NOMO-1 (cell line): ENCODE results near the gene HBM.
"Not testable (repeated sequence)": the region's sequence is repeated elsewhere in the genome, so short reads cannot be mapped to it uniquely, and the experiment has no call there.

ENCODE experiments used
- DNase-seq, 2 experiments: peaks; one replicate each; lab custom pipeline; 2025; ENCODE audit not compliant: unreplicated experiment in 2 of 2; lab: John Stamatoyannopoulos, UW

HBM gene

GRCh38 chr16:144797-145252, 21.0 kb upstream of the HBM start:
- no peak for DNase-seq

- DNase-seq: no peak
Measured at GRCh38 chr16:146646-147045, 19.1 kb upstream of the HBM start.

DNA sequence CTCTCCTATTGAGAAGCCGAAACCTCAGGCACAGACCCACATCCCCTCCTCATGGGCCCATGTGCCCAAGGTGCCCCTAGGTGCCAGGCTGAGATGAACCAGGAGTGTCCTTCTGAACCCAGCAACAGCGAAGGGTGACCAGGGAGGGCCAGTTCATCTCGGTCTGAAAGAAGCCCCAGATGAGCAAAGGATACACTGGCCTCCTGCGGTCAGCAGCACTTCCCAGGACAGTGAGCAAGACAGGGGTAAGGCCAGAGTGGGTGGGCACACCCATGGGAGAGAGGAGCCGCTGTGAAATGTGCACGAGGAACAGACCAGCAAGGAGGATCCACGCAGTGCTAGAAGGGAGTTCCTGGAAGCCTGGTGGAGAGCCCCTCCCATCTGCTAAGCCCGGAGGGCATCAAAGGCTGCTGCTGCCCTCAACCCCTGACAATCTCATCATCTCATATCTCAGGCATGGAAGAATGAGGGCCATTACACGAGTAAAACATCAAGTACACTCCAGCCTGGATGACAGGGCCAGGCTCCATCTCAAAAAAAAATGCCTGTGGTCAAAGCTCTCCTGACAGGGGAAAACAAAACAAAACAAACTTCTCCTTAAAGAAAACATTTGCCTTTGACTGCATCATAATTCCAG, 16.6 kb upstream of the HBM start:
- DNase-seq: no peak

DNA sequence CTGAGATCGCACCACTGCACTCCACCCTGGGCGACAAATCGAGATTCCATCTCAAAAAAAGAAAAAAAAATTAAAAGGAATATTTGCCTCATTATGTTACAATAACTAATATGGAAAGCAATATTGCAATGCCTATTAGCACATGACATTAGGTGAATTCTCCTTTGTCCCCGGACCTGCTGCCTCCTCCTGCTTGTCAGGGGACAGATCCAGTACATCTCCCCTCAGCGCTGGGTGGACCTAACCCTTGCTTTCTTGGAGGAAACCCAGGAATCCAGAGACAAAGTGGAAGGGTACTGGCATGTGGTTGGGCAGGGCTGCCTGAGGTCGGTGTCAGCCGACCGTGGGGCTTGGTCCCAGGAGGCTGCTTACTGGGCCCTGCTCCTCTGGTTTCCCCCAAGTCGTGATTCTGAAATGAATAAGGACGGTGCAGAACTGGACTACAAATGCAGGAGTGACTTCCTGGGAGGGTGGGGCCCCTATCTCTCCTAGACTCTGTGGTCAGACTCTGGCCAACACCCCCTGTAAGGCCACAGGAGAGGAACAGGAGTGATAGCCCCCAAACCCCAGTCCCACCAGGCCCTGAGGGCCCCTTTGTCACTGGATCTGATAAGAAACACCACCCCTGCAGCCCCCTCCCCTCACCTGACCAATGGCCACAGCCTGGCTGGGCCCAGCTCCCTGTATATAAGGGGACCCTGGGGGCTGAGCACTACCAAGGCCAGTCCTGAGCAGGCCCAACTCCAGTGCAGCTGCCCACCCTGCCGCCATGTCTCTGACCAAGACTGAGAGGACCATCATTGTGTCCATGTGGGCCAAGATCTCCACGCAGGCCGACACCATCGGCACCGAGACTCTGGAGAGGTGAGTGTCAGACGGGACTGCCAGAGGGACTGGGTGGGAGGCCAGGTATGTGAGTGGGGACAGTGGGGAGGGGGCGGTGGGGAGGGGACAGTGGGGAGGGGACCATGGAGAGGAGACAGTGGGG, 13.3 kb upstream of the HBM start, which contains the start of gene HBZ:
Gene HBZ (plus strand): TSS at position 504 of the 988 bp plus-strand sequence. CDS start 266 bp downstream, at position 770.
- DNase-seq: no peak

GRCh38 chr16:153129-153521, 12.7 kb upstream of the HBM start:
- DNase-seq: not testable (repeated sequence)

- not testable (repeated sequence) for DNase-seq
Measured at GRCh38 chr16:153550-154216, 12.1 kb upstream of the HBM start.

DNA sequence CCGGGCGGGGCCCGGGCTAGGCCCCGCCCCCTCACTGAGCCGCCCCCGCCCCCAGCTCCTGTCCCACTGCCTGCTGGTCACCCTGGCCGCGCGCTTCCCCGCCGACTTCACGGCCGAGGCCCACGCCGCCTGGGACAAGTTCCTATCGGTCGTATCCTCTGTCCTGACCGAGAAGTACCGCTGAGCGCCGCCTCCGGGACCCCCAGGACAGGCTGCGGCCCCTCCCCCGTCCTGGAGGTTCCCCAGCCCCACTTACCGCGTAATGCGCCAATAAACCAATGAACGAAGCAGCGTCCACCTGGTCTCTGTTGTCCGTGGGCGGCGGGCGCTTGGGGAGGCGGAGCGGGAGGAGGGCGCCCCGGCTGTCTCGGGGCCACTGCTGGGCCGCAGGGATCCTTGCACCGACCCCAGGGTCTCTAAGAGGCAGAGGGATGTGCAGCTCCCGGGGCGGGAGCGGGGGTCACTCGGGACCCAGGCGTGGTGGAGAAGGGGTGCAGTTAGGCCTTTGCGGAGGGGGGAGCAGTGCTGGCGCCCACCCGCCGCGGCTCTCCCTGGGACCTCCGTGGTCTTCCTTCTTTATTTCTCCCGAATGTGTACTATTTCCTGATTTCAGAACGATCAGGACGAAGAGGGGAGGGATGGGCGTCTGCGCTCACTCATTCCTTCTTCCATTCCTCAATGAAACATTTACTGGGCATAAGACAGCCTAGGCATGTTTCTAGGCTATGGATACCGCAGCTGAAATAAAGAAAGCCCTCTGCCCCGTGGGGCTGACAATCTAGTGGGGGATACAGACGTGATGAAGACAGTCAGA, 11.4 kb upstream of the HBM start:
- DNase-seq: no peak

- no peak for DNase-seq
Measured at GRCh38 chr16:155031-155398, 10.8 kb upstream of the HBM start.

GRCh38 chr16:159136-159849, 6.5 kb upstream of the HBM start:
- DNase-seq: no peak

- not testable (repeated sequence) for DNase-seq
Measured at GRCh38 chr16:160242-160641, 5.5 kb upstream of the HBM start.

DNA sequence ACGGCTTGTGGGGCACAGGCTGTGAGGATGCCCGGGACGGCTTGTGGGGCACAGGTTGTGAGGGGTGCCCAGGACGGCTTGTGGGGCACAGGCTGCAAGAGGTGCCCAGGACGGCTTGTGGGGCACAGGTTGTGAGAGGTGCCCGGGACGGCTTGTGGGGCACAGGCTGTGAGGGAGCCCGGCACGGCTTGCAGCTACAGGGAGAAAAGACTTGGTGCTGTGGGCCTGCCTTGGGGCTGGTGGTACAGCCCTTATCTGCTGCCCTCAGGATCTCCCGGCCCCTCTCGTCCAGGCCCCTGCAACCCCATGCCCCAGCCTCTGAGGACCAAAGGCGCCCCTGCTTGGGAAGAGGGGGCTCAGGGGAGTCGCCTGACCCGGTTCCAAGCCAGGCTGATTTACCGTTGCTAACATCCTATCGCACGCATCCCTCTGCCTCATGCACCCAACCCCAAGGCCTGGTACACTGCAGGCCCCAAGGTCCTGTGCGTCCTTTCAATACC, 5.0 kb upstream of the HBM start:
- DNase-seq: no peak

GRCh38 chr16:162271-162991, 3.3 kb upstream of the HBM start:
- no peak for DNase-seq

DNA sequence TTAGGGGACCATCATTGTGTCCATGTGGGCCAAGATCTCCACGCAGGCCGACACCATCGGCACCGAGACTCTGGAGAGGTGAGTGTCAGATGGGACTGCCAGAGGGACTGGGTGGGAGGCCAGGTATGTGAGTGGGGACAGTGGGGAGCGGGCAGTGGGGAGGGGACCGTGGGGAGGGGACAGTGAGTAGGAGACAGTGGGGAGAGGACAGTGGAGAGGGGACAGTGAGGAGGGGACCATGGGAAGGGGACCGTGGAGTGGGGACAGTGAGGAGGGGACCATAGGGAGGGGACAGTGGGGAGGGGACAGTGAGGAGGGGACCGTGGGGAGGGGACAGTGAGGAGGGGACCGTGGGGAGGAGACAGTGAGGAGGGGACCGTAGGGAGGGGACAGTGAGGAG, 2.6 kb upstream of the HBM start:
- DNase-seq: not testable (repeated sequence)

- DNase-seq: not testable (repeated sequence)
Measured at GRCh38 chr16:163696-164095, 2.1 kb upstream of the HBM start.

DNA sequence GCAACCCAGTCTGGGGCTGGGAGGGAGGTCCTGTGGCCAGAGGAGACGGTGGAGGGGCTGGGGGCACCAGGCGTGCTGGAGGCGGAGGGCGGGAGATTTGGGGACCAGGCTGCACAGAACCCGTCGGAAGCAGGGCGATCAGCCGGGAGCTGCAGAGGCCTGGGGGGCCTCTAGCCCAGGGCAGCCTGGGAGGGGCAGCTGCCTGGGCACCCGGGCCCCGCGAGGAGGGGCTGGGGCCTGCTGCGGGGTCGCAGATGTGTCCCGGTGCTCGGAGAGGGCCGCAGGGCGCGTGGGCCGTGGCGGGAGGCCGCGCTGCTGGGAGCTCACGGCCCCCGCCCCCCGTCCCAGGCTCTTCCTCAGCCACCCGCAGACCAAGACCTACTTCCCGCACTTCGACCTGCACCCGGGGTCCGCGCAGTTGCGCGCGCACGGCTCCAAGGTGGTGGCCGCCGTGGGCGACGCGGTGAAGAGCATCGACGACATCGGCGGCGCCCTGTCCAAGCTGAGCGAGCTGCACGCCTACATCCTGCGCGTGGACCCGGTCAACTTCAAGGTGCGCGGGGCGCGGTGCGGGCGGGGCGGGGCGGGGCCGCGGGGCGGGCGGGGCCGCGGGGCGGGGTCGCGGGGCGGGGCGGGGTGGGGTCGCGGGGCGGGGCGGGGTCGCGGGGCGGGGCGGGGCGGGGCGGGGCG, 1.5 kb upstream of the HBM start:
- not testable (repeated sequence) for DNase-seq

- no peak for DNase-seq
Measured at GRCh38 chr16:164827-165538, 795 bp upstream of the HBM start.

GRCh38 chr16:166375-167121, 770 bp downstream of the HBM start:
- no peak for DNase-seq
